GM12878 (cell line): ENCODE data around the gene ALX4. TPM values are rescaled to one million over a fixed set of nuclear protein-coding genes. Genes with fewer than 3 reads are reported as not detected.

Experiments used
- ATAC-seq: fragments of 200-7000 bp; cut with Tn5 transposase; 3 replicates; pipeline ENCODE4 v1.9.1; 2020; ENCODE audit warnings: mild to moderate bottlenecking, moderate library complexity
- BruUV-seq: library from RNA; stranded (reverse); fragments of 400-500 nt; replicated peaks from 2 replicates; lab custom pipeline; 2021; lab: Mats Ljungman, UMichigan
- CTCF ChIA-PET: fragments of 300-600 bp; sonication (Branson Sonifier 250); formaldehyde crosslinking; extraction: SDS; loops from one replicate; lab custom pipeline; 2021; ENCODE audit warnings: inconsistent platforms; lab: Yijun Ruan, JAX
- POLR2A ChIA-PET: fragments of 350-600 bp; formaldehyde crosslinking; extraction: SDS; loops from one replicate; lab custom pipeline; 2021; ENCODE audit warnings: inconsistent platforms; lab: Charles Lee
- RAD21 ChIA-PET: fragments of 300-600 bp; sonication (Branson Sonifier 250); formaldehyde crosslinking; loops from one replicate; lab custom pipeline; 2023; ENCODE audit warnings: antibody characterized with exemption; ENCODE audit not compliant: unreplicated experiment; lab: Charles Lee
- SMC1A ChIA-PET: fragments of 300-600 bp; sonication (Branson Sonifier 250); formaldehyde crosslinking; loops from one replicate; lab custom pipeline; 2023; ENCODE audit not compliant: unreplicated experiment, uncharacterized antibody; lab: Charles Lee
- DNase-seq: peaks from one replicate; pipeline ENCODE4 v3.0.0-alpha.2; 2011; ENCODE audit warnings: low read depth, low spot score
- FAIRE-seq: peaks from 3 replicates; lab custom pipeline; 2011; peaks lifted over from hg19 to GRCh38; lab: Jason Lieb, UNC
- H2AFZ ChIP-seq: 2 replicates; pipeline ENCODE4 v1.6.0; 2011; ENCODE audit warnings: low read depth, low read length, control low read depth; ENCODE audit not compliant: control insufficient read depth
- H3K27ac ChIP-seq: 2 replicates; pipeline ENCODE4 v1.5.1; 2011; ENCODE audit warnings: control low read depth; ENCODE audit not compliant: control insufficient read depth, insufficient read depth
- H3K27me3 ChIP-seq, 2 experiments: replicated peaks in 1 of 2; 2 replicates each; pipeline versions ENCODE4 v1.6.0 to v1.6.1; 2011; ENCODE audit warnings: low read length in 1 of 2; ENCODE audit not compliant: control insufficient read depth in 2 of 2, insufficient read depth in 2 of 2
- H3K36me3 ChIP-seq, 2 experiments: 2 replicates each; pipeline ENCODE4 v1.5.1; 2011; ENCODE audit warnings: low read length in 1 of 2; ENCODE audit not compliant: control insufficient read depth in 2 of 2, insufficient read depth in 2 of 2
- H3K4me1 ChIP-seq: 2 replicates; pipeline ENCODE4 v1.6.1; 2011; ENCODE audit warnings: mild to moderate bottlenecking, low read length, moderate library complexity, mixed read lengths; ENCODE audit not compliant: control insufficient read depth, insufficient read depth
- H3K4me2 ChIP-seq: 2 replicates; pipeline ENCODE4 v1.6.0; 2011; ENCODE audit warnings: control low read depth; ENCODE audit not compliant: control insufficient read depth, insufficient read depth
- H3K4me3 ChIP-seq: fragments of 200-600 bp; sonication (generic); 2 replicates; pipeline ENCODE4 v1.5.1; 2016
- H3K79me2 ChIP-seq: 2 replicates; pipeline ENCODE4 v1.6.0; 2011; ENCODE audit warnings: low read length; ENCODE audit not compliant: control insufficient read depth, insufficient read depth
- H3K9ac ChIP-seq: 2 replicates; pipeline ENCODE4 v1.8.0; 2011; ENCODE audit warnings: low read length, control low read depth, mixed read lengths; ENCODE audit not compliant: control insufficient read depth, insufficient read depth
- H3K9me3 ChIP-seq: replicated peaks from 3 replicates; pipeline ENCODE4 v1.5.1; 2011; ENCODE audit warnings: mild to moderate bottlenecking, low read length; ENCODE audit not compliant: control insufficient read depth, insufficient read depth
- H4K20me1 ChIP-seq: 2 replicates; pipeline ENCODE4 v1.6.0; 2011; ENCODE audit not compliant: control insufficient read depth, insufficient read depth
- ATF2 ChIP-seq: IDR thresholded peaks from 2 replicates; pipeline ENCODE4 v1.6.1; 2012; ENCODE audit warnings: low read length, inconsistent platforms
- BCL3 ChIP-seq: IDR thresholded peaks from 2 replicates; pipeline ENCODE4 v1.6.1; 2011; ENCODE audit warnings: borderline replicate concordance, low read depth, mild to moderate bottlenecking, moderate library complexity, low read length; ENCODE audit not compliant: insufficient read depth, poor library complexity, severe bottlenecking
- BHLHE40 ChIP-seq, 2 experiments: fragments of 450-650 bp in 1 of 2; IDR thresholded peaks; 2 replicates each; pipeline ENCODE4 v1.6.1; 2011 to 2017; ENCODE audit warnings: low read depth in 2 of 2, borderline replicate concordance in 1 of 2, improper control_type of control experiment in 1 of 2, low read length in 1 of 2, mild to moderate bottlenecking in 1 of 2
- CBX3 ChIP-seq: fragments of 200-600 bp; sonication (generic); IDR thresholded peaks from 2 replicates; pipeline ENCODE4 v1.6.1; 2016; ENCODE audit warnings: low read depth, borderline replicate concordance
- CBX5 ChIP-seq: sonication (generic); IDR thresholded peaks from 2 replicates; pipeline ENCODE4 v1.6.1; 2016; ENCODE audit warnings: low read depth, moderate library complexity, mild to moderate bottlenecking, inconsistent platforms
- FOS ChIP-seq: IDR thresholded peaks from 3 replicates; pipeline ENCODE4 v1.6.1; 2011; ENCODE audit warnings: borderline replicate concordance; ENCODE audit not compliant: insufficient read length; ENCODE audit errors: extremely low read depth
- IKZF2 ChIP-seq, 2 experiments: fragments of 450-650 bp; IDR thresholded peaks; 2 replicates each; pipeline ENCODE4 v1.6.1; 2017; ENCODE audit warnings: mild to moderate bottlenecking in 2 of 2, moderate library complexity in 2 of 2
- MTA2 ChIP-seq: fragments of 450-650 bp; IDR thresholded peaks from 2 replicates; pipeline ENCODE4 v1.6.1; 2016; ENCODE audit warnings: low read depth, mild to moderate bottlenecking, moderate library complexity
- RAD51 ChIP-seq: fragments of 450-650 bp; IDR thresholded peaks from 2 replicates; pipeline ENCODE4 v1.6.1; 2016; ENCODE audit warnings: moderate library complexity, mild to moderate bottlenecking, inconsistent platforms
- WGBS: methylation state at CpG from one replicate; pipeline ENCODE4 v1.1.6; 2016; ENCODE audit warnings: low lambda C conversion rate; ENCODE audit not compliant: insufficient replicate concordance, insufficient coverage; ENCODE audit errors: missing lambda C conversion rate; 5-methylcytosine and 5-hydroxymethylcytosine counted together
- in situ Hi-C: fragments of 300-500 bp; cut with MboI; formaldehyde crosslinking; loops from 9 replicates; pipeline ENCODE4 v1.14.3; 2018; ENCODE audit warnings: mixed read lengths
- intact Hi-C: fragments of 100-400 bp; cut with micrococcal nuclease; formaldehyde crosslinking; loops from one replicate; pipeline ENCODE4 v1.14.2; 2022; ENCODE audit not compliant: unreplicated experiment
- polyA plus RNA-seq, 11 experiments: library from polyadenylated mRNA; depleted of rRNA in 4 of 11; unstranded in 6 of 11; stranded (reverse) in 5 of 11; fragments of >200 nt; fragmentation: Nextera tagmentation in 4 of 11; fragmentation: Illumina TruSeq in 1 of 11; extraction: Ambion mirVana in 4 of 11; extraction: Trizol in 1 of 11; gene quantifications; 1 replicate in 1 of 11; 2 replicates in 10 of 11; pipeline versions ENCODE4 v1.2.1 to v1.2.3, GENCODE V29; 2011 to 2016; ENCODE audit warnings: inconsistent platforms in 2 of 11, missing spikeins in 2 of 11, low read depth in 1 of 11
- total RNA-seq, 4 experiments: library from RNA; depleted of rRNA in 3 of 4; stranded (reverse); fragments of >200 nt in 3 of 4; fragmentation: Illumina TruSeq in 1 of 4; extraction: Trizol in 1 of 4; gene quantifications; 2 replicates each; pipeline versions ENCODE4 v1.2.1 to v1.2.3, GENCODE V29; 2013 to 2021

Gene ALX4
- total and polyA plus RNA-seq, 10 of the 15 experiments (the other 5 are each of a cell fraction or from before 2014, with no cell fraction given), result not detected

GRCh38 chr11:44319170-44319551 lies 9.2 kb upstream of the ALX4 start:
- Histone ChIP-seq H3K27ac (no peak overlapping the region), H3K27me3 (peaks cover 25 to 44% of the 10 kb centered on the region in 2 experiments), H4K20me1 (no peaks in the 10 kb centered on the region), H3K4me1 (no peaks in the 10 kb centered on the region), H3K4me3 (no peak overlapping the region), H3K9ac (no peak overlapping the region), H2AFZ (no peak overlapping the region), H3K79me2 (no peaks in the 10 kb centered on the region), H3K4me2 (no peak overlapping the region), H3K9me3 (no peaks in the 10 kb centered on the region), H3K36me3 (no peaks in the 10 kb centered on the region)
- POLR2A ChIA-PET, result no interaction called here
- in situ Hi-C loops, result no loop called here
- DNase-seq (no peak), ATAC-seq (no peak), FAIRE-seq (no peak)
- CTCF ChIA-PET, result no interaction called here
- RAD21 ChIA-PET, result no interaction called here
- WGBS, result 24% methylated on average over 15 of the region's 15 CpGs
- no peak for TF ChIP-seq BHLHE40 (IDR thresholded peaks at IDR 0.05; ENCODE audit: borderline replicate concordance in 1 of 2, low read depth in 2 of 2, low read length in 1 of 2)
- TF ChIP-seq IKZF2 (IDR thresholded peaks at IDR 0.05), result no peak
- TF ChIP-seq ATF2, result no peak
- TF ChIP-seq CBX3, result no peak
- no peak for TF ChIP-seq MTA2
- no peak for TF ChIP-seq BCL3
- no peak for TF ChIP-seq CBX5
- TF ChIP-seq RAD51, result no peak
- no peak for TF ChIP-seq FOS
- intact Hi-C loops, result no loop called here
- no TSS peak for BruUV-seq
- SMC1A ChIA-PET, result no interaction called here
